HepG2 (cell line): Measurements from ENCODE around the gene MAP3K21. TPM values are rescaled to one million over a fixed set of nuclear protein-coding genes. Genes with fewer than 3 reads are reported as not detected.

Experiments
- ATAC-seq: fragments of 200-7000 bp; cut with Tn5 transposase; 3 replicates; pipeline ENCODE4 v1.9.1; 2020; ENCODE audit warnings: mild to moderate bottlenecking, moderate library complexity
- BruUV-seq: library from RNA; stranded (reverse); fragments of 400-500 nt; replicated peaks from 2 replicates; lab custom pipeline; 2021; lab: Mats Ljungman, UMichigan
- CTCF ChIA-PET: fragments of 300-600 bp; formaldehyde crosslinking; extraction: SDS; loops from one replicate; lab custom pipeline; 2021; ENCODE audit warnings: low total read pairs, inconsistent platforms, low intra/inter-chr PET ratio; lab: Yijun Ruan, JAX
- POLR2A ChIA-PET: fragments of 350-600 bp; sonication (Branson Sonifier 250); formaldehyde crosslinking; loops from one replicate; lab custom pipeline; 2020; ENCODE audit warnings: antibody characterized with exemption, inconsistent platforms; lab: Yijun Ruan, JAX
- DNase-seq: peaks from one replicate; pipeline ENCODE4 v3.0.0-alpha.2; 2015; ENCODE audit warnings: low spot score
- FAIRE-seq: peaks from 3 replicates; lab custom pipeline; 2011; peaks lifted over from hg19 to GRCh38; lab: Jason Lieb, UNC
- H2AFZ ChIP-seq: one replicate; pipeline ENCODE4 v1.6.1; 2011; ENCODE audit warnings: low read length, inconsistent platforms
- H3K27ac ChIP-seq: fragments of 300-600 bp; 3 replicates; pipeline ENCODE4 v1.8.0; 2011; ENCODE audit warnings: mixed run types, mild to moderate bottlenecking, mixed read lengths, low read length, inconsistent platforms; ENCODE audit not compliant: insufficient read depth; ENCODE audit errors: extremely low read length
- H3K27me3 ChIP-seq, 2 experiments: fragments of 200-600 bp in 1 of 2; 2 replicates in 1 of 2; 3 replicates in 1 of 2; pipeline versions ENCODE4 v1.6.0 to v1.8.0; 2011; ENCODE audit warnings: low read length in 2 of 2, mild to moderate bottlenecking in 2 of 2, moderate library complexity in 2 of 2, inconsistent platforms in 1 of 2; ENCODE audit not compliant: insufficient read depth in 2 of 2, control insufficient read depth in 1 of 2
- H3K36me3 ChIP-seq, 2 experiments: fragments of 200-600 bp in 1 of 2; replicated peaks in 1 of 2; 2 replicates in 1 of 2; 3 replicates in 1 of 2; pipeline versions ENCODE4 v1.5.1 to v1.8.0; 2011; ENCODE audit warnings: low read length in 2 of 2, inconsistent platforms in 1 of 2; ENCODE audit not compliant: insufficient read depth in 2 of 2, control insufficient read depth in 1 of 2
- H3K4me1 ChIP-seq: 2 replicates; pipeline ENCODE4 v1.5.1; 2012; ENCODE audit warnings: low read length, inconsistent platforms; ENCODE audit not compliant: insufficient read depth
- H3K4me2 ChIP-seq: 2 replicates; pipeline ENCODE4 v1.6.0; 2011; ENCODE audit warnings: low read depth, low read length, inconsistent platforms
- H3K4me3 ChIP-seq, 3 experiments: fragments of 200-600 bp in 1 of 3; sonication (generic), shearing (Covaris generic) in 1 of 3; replicated peaks in 1 of 3; 2 replicates each; pipeline ENCODE4 v1.5.1; 2011 to 2016; ENCODE audit warnings: low read length in 3 of 3, inconsistent platforms in 2 of 3, low read depth in 2 of 3, mild to moderate bottlenecking in 2 of 3, control low read depth in 1 of 3, mixed read lengths in 1 of 3; ENCODE audit not compliant: insufficient read depth in 1 of 3
- H3K79me2 ChIP-seq: one replicate; pipeline ENCODE4 v1.6.1; 2011; ENCODE audit warnings: low read length, inconsistent platforms; ENCODE audit not compliant: insufficient read depth
- H3K9ac ChIP-seq: 2 replicates; pipeline ENCODE4 v1.6.0; 2011; ENCODE audit warnings: mild to moderate bottlenecking, low read depth, low read length, inconsistent platforms; ENCODE audit not compliant: insufficient read depth
- H3K9me3 ChIP-seq: 2 replicates; pipeline ENCODE4 v1.5.1; 2012; ENCODE audit warnings: mild to moderate bottlenecking, low read length
- H4K20me1 ChIP-seq: 2 replicates; pipeline ENCODE4 v1.6.0; 2011; ENCODE audit warnings: inconsistent platforms, mild to moderate bottlenecking, low read length, moderate library complexity; ENCODE audit not compliant: insufficient read depth
- CEBPB ChIP-seq: IDR thresholded peaks from 2 replicates; pipeline ENCODE4 v1.6.1; 2011; ENCODE audit warnings: low read depth, low read length, improper control_type of control experiment, borderline replicate concordance
- FIP1L1 ChIP-seq: fragments of 200-400 bp; formaldehyde crosslinking; IDR thresholded peaks from 2 replicates; pipeline ENCODE4 v1.6.1; 2018; ENCODE audit warnings: low read depth, mild to moderate bottlenecking, low read length, moderate library complexity, borderline replicate concordance; ENCODE audit not compliant: insufficient read depth
- HMG20B ChIP-seq: conservative IDR thresholded peaks from 2 replicates; pipeline ENCODE4 v1.6.1; 2016; ENCODE audit warnings: missing genetic modification reagents, missing compliant biosample characterization
- SIX1 ChIP-seq: sonication (generic); formaldehyde crosslinking; IDR thresholded peaks from 2 replicates; pipeline ENCODE4 v1.4.0; 2020; ENCODE audit warnings: missing genetic modification reagents, borderline replicate concordance
- SP4 ChIP-seq: sonication (generic); formaldehyde crosslinking; IDR thresholded peaks from 2 replicates; pipeline ENCODE4 v1.8.1; 2023; ENCODE audit warnings: mild to moderate bottlenecking, missing genetic modification reagents
- STAT5B ChIP-seq: sonication (generic); formaldehyde crosslinking; IDR thresholded peaks from 2 replicates; pipeline ENCODE4 v1.4.0; 2020; ENCODE audit warnings: missing genetic modification reagents
- TFAP4 ChIP-seq: sonication (generic); IDR thresholded peaks from 2 replicates; pipeline ENCODE4 v1.6.1; 2016; ENCODE audit warnings: low read depth, borderline replicate concordance
- ZFP41 ChIP-seq: sonication (generic); formaldehyde crosslinking; IDR thresholded peaks from 2 replicates; pipeline ENCODE4 v1.4.0; 2020; ENCODE audit warnings: mild to moderate bottlenecking, missing genetic modification reagents, borderline replicate concordance
- ZNF12 ChIP-seq: sonication (generic); formaldehyde crosslinking; IDR thresholded peaks from 2 replicates; pipeline ENCODE4 v1.5.0; 2020; ENCODE audit warnings: missing genetic modification reagents
- ZNF234 ChIP-seq: sonication (generic); formaldehyde crosslinking; conservative IDR thresholded peaks from 2 replicates; pipeline ENCODE4 v1.5.1; 2020; ENCODE audit warnings: mild to moderate bottlenecking, missing genetic modification reagents
- ZNF282 ChIP-seq: fragments of 450-650 bp; IDR thresholded peaks from 2 replicates; pipeline ENCODE4 v1.6.1; 2018; ENCODE audit not compliant: partially characterized antibody
- ZUFSP ChIP-seq: sonication (generic); formaldehyde crosslinking; IDR thresholded peaks from 2 replicates; pipeline ENCODE4 v1.9.0; 2021; ENCODE audit warnings: missing genetic modification reagents, mild to moderate bottlenecking, borderline replicate concordance
- WGBS: methylation state at CpG from one replicate; pipeline ENCODE4 v1.1.6; 2017; ENCODE audit warnings: low lambda C conversion rate; 5-methylcytosine and 5-hydroxymethylcytosine counted together
- in situ Hi-C: cut with HindIII; loops from 2 replicates; pipeline ENCODE4 v1.10.0; 2017; ENCODE audit warnings: low pct_unique_long_range_greater_than_20kb; ENCODE audit not compliant: extremely low pct_ligation_motif_present
- intact Hi-C: fragments of 100-400 bp; cut with micrococcal nuclease; formaldehyde crosslinking; loops from one replicate; pipeline ENCODE4 v1.10.0; 2022; ENCODE audit not compliant: unreplicated experiment
- polyA plus RNA-seq, 8 experiments: library from polyadenylated mRNA; depleted of rRNA in 3 of 8; stranded (reverse) in 7 of 8; unstranded in 1 of 8; fragments of >200 nt; fragmentation: Illumina TruSeq in 4 of 8; extraction: Trizol in 4 of 8; gene quantifications; 2 replicates each; pipeline versions ENCODE4 v1.2.1 to v1.2.3, GENCODE V29; 2011 to 2016; ENCODE audit warnings: low read depth in 4 of 8, missing spikeins in 1 of 8, mixed read lengths in 1 of 8; ENCODE audit not compliant: insufficient read depth in 1 of 8
- total RNA-seq, 5 experiments: library from RNA; depleted of rRNA; stranded (reverse); fragments of >200 nt; fragmentation: Illumina TruSeq; extraction: Trizol; gene quantifications; 2 replicates each; pipeline ENCODE4 v1.2.3, GENCODE V29; 2016; ENCODE audit warnings: low read depth in 1 of 5
- TF ChIP-seq, protein P1 (sequence below): sonication (generic); formaldehyde crosslinking; IDR thresholded peaks from 2 replicates; pipeline ENCODE4 v1.4.0; 2020; ENCODE audit warnings: missing genetic modification reagents, borderline replicate concordance

The MAP3K21 gene
- total and polyA plus RNA-seq, 2 of the 13 experiments (the other 11 are each of a cell fraction or from before 2014, with no cell fraction given) = not detected

- Histone ChIP-seq H3K4me1 (no peaks in the 10 kb centered on the region), H3K27ac (no peak overlapping the region), H4K20me1 (no peaks in the 10 kb centered on the region), H3K4me3 (no peak overlapping the region), H3K4me2 (no peak overlapping the region), H3K79me2 (no peaks in the 10 kb centered on the region), H3K9me3 (no peaks in the 10 kb centered on the region), H3K27me3 (no peaks in the 10 kb centered on the region; a peak in 1 of 5 replicates), H3K36me3 (no peaks in the 10 kb centered on the region), H2AFZ (no peak overlapping the region), H3K9ac (no peak overlapping the region)
- intact Hi-C loops = no loop called here
- in situ Hi-C loops = no loop called here
- no peak for TF ChIP-seq HMG20B
- no peak for TF ChIP-seq ZUFSP (CRISPR knock-in tag)
- TF ChIP-seq FIP1L1 = no peak
- TF ChIP-seq ZFP41 (CRISPR knock-in tag) = no peak
- TF ChIP-seq CEBPB = no peak
- no peak for TF ChIP-seq SP4 (CRISPR knock-in tag)
- TF ChIP-seq SIX1 (CRISPR knock-in tag) = no peak
- TF ChIP-seq ZNF282 = no peak
- TF ChIP-seq STAT5B (CRISPR knock-in tag) = no peak
- TF ChIP-seq TFAP4 = no peak
- no peak for TF ChIP-seq ZNF12
- TF ChIP-seq, protein P1, sequence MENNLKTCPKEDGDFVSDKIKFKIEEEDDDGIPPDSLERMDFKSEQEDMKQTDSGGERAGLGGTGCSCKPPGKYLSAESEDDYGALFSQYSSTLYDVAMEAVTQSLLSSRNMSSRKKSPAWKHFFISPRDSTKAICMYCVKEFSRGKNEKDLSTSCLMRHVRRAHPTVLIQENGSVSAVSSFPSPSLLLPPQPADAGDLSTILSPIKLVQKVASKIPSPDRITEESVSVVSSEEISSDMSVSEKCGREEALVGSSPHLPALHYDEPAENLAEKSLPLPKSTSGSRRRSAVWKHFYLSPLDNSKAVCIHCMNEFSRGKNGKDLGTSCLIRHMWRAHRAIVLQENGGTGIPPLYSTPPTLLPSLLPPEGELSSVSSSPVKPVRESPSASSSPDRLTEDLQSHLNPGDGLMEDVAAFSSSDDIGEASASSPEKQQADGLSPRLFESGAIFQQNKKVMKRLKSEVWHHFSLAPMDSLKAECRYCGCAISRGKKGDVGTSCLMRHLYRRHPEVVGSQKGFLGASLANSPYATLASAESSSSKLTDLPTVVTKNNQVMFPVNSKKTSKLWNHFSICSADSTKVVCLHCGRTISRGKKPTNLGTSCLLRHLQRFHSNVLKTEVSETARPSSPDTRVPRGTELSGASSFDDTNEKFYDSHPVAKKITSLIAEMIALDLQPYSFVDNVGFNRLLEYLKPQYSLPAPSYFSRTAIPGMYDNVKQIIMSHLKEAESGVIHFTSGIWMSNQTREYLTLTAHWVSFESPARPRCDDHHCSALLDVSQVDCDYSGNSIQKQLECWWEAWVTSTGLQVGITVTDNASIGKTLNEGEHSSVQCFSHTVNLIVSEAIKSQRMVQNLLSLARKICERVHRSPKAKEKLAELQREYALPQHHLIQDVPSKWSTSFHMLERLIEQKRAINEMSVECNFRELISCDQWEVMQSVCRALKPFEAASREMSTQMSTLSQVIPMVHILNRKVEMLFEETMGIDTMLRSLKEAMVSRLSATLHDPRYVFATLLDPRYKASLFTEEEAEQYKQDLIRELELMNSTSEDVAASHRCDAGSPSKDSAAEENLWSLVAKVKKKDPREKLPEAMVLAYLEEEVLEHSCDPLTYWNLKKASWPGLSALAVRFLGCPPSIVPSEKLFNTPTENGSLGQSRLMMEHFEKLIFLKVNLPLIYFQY (CRISPR knock-in tag) = no peak
- no peak for TF ChIP-seq ZNF234 (CRISPR knock-in tag)
- DNase-seq (no peak), FAIRE-seq (no peak), ATAC-seq (no peak)
- CTCF ChIA-PET = no interaction called here
- POLR2A ChIA-PET = no interaction called here
- BruUV-seq = no TSS peak
- WGBS = 35% methylated on average over 3 of the region's 3 CpGs
Measured at GRCh38 chr1:233366575-233366974, 39.1 kb downstream of the MAP3K21 start.
